NCI-H1048 (cell line): ENCODE results near the gene ERF.

ENCODE experiments used
- DNase-seq: peaks from one replicate; lab custom pipeline; 2025; lab: John Stamatoyannopoulos, UW

The ERF gene

DNA sequence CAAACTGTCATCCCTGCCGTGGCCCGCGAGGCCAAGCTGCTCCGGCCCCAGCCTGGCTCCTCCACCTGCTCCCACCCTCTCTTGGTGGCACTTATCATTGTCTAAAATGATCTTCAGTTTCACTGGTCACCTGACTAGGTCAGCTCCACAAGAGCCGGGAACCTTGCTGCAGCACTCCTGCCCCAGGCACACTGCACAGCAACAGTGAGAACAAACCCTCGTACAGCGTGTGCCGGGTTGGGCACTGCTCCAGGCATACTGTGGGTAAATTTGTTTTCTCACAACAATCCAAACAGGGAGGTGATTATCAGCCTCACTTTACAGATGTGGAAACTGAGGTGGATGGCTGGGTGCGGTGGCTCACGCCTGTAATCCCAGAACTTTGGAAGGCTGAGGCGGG is 46.3 kb downstream of the ERF start:
- DNase-seq, result no peak

- no peak for DNase-seq
Measured at GRCh38 chr19:42207767-42208271, 47.1 kb downstream of the ERF start.

DNA sequence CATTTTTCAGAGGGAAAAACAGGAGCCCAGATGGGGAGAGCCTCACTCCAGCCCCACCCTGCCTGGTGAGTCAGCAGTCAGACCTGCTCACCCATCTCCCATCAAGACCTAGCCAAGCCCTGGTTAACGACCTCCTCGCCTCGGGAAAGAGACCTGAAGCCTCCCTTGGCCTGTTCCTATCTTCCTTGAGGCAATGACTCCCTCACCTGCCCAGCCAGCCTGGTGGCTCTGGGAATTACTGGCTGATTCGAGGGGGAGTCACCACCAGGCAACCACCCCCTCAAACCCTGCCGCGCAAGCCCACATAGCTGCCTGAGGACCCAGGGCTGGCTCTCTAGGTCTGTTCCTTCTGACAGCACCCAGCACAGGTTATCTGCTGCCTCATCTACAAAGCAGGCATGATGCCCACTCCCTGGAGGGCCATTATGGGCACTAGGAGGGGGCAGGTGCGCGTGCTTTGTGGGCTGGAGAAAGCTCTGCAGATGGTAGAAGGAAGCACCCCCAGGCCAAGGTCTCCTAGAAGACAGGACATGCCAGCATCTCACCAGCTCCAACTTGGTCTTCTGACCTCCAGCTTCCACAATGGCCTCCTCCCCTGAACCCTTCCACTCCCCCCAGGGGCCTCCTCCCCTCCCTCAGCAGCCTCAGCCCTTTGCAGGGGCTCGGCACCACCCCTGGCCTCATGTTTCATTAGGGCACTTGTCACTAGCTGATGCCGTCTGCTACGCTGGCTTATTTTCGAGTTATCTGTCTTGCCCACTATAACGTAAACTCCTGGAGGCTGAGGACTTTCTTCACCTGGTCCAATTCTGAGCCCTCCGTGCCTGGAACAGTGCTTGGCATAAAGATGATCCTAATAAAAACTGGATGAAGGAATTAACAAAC is 47.8 kb downstream of the ERF start:
- no peak for DNase-seq

DNA sequence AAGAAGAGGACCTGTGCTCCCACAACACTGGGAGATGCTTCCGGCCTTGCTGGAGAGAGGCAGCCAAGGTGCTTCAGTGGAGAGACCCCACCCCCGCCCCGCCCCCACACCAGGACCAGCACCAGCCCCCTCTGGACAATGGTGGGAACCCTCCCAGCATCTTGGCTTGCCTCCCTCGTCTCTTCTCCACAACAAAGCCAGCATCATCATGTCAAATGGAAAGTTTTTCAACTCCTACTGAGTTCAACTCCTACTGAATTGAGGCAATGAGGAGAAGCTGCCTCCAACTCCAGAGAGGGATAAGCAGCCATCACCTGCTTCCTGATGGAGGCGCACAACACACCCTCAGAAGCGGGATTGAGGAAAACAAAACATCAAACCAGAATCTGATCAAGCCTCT is 50.3 kb downstream of the ERF start:
- no peak for DNase-seq

DNA sequence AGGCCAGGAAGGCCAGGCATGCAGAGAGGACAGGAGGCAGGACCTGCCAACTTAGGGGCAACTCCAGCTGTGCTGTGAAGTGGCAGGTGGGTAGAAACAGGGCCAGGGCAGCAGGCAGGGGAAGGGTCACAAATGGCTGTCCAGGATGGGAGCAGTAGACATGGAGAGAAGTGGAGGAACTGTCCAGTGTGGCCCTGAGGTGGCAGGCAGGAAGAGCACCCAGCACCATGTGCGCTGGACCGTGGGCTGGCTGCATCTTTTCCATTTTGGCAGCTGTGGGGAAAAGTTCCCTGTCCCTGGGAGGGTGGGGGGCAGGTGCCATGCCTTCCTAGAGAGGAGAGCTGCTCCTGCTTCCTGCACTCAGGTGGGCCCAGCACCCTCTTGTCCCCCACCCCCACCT is 51.2 kb downstream of the ERF start:
- no peak for DNase-seq

DNA sequence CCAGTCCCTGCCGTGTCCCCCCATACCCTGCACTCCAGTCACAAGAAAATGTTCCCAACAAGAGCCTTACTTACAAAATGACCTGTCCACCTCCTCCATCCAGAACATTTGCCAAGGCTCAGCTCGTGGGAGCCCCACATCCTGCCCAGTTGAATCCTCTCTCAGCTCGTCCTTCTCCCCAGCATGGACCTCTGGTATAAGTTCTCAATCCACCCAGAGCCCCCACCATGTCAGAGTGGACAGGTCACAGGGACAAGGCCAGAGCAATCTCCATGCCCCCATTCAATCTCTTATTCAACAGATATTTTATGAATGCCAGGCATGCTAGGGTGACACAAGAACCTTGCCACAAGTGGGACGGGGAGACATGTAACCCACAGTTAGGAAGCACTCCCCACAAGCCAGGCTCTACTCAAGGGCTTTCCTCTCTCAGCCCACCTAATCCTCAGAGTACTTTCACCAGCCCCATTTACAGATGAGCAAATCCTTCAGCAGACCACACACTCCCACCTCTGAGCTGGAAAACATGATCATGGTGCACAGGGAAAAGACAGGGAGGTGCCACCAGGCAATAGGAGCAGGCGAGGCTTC is 52.5 kb downstream of the ERF start:
- no peak for DNase-seq

GRCh38 chr19:42201489-42202289 is 53.2 kb downstream of the ERF start:
- no peak for DNase-seq

GRCh38 chr19:42200116-42200715 is 54.7 kb downstream of the ERF start:
- no peak for DNase-seq

DNA sequence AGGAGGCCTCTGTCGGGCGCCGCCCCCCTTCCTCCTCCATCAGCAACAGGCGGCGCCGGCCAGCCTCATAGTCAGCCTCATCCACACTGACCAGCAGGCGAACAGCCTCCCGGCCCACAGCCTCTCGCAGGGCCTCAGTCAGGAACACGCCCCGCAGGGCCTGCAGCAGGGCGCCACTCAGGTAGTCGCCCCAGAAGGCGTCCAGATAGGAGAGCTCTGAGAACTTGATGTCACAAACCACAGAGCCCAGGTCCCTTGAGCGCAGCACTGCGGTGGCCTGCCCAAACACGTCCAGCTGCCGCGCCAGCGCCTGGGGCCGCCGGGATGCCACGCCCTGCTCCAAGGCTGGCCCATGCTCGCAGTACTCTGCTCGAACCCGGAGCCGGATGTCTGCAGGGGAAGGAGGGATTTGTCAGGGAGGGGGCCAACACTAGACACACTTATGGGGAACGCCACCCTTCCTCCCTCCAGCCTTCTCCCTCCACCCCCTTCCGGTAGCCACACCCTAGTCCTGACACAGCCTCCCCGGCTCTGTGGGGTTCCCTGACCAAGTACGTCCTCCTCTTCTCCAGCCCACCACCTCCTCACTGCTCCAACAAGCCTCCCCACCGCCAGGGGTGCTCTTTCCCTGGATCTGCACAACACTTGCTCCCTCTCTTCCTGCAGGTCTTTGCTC is 55.4 kb downstream of the ERF start:
- no peak for DNase-seq

DNA sequence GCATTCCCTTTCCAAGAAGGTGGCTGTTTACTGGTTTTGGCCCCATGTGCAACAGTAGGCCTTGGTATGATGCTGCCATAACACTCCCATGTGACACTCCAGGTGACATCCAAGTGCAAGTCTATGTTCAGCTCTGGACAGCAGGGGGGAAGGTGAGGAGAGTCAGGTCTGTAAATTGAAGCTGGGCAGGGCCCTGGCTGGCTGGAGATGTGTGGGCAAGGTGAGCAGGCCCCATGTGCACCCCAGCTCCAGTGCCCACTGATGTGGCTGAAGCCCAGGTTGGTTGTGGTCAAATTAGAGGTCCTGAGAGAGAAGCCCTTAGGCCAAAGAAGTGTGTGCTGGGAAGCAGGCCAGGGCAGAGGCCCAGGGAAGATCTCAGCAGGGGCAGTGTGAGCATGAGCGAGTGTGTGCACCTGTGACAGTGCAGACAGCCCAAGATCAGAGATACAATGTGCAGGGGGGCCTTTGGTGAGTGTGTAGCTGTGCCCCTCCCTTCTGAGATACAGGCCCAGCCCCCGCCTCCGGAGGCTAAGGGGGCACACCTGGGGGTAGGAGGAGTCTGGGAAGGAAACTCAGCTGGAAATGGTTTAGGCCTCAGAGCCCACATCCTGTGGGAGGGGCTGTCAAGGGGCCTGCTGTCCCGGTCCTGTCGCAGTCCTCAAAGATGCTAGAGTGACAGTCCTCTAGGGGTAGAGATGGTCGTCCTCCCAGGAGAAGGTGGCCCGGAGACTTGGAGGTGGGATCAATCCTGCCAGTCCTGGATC is 56.1 kb downstream of the ERF start:
- DNase-seq, result no peak
